NCI-H1048 (cell line): ENCODE results near the gene CHRD.

Experiments used
- DNase-seq: peaks from one replicate; lab custom pipeline; 2025; lab: John Stamatoyannopoulos, UW

CHRD gene

DNA sequence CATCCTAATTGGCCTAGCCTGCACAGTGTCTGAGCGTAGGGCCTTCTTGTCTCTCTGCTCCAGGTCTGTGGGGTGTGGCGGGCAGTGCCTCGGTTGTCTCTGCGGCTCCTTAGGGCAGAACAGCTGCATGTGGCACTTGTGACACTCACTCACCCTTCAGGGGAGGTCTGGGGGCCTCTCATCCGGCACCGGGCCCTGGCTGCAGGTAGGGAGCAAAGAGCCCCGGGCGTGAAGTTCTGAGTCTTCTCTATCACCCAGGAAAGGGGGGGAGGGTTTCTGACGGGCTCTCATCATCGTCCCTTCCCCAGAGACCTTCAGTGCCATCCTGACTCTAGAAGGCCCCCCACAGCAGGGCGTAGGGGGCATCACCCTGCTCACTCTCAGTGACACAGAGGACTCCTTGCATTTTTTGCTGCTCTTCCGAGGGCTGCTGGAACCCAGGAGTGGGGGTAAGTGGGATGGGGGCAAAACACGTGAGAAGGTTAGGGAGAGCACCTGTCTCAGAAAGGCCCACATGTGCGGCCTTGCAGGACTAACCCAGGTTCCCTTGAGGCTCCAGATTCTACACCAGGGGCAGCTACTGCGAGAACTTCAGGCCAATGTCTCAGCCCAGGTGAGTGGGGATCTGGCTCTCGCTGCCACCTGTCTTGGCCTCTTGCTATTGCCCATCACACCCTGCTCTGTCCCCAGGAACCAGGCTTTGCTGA lies 2.6 kb downstream of the CHRD start:
- no peak for DNase-seq

DNA sequence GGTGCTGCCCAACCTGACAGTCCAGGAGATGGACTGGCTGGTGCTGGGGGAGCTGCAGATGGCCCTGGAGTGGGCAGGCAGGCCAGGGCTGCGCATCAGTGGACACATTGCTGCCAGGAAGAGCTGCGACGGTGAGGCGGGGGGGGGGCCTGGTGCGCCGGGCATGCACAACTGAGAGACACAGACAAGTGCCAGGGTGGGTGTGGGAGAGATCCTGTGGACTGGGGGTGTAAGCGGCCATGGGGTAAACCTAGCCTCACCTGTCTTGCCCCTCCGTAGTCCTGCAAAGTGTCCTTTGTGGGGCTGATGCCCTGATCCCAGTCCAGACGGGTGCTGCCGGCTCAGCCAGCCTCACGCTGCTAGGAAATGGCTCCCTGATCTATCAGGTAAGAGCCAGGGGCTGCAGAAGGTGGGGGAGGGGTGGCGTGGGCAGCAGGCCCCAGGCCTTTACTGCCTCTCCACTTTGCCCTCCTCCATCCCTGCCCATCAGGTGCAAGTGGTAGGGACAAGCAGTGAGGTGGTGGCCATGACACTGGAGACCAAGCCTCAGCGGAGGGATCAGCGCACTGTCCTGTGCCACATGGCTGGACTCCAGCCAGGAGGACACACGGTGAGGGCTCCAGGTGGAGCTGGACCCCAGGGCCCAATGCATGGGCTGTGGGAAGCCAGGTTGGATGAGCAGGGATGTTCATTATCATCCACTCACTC lies 3.3 kb downstream of the CHRD start:
- no peak for DNase-seq

DNA sequence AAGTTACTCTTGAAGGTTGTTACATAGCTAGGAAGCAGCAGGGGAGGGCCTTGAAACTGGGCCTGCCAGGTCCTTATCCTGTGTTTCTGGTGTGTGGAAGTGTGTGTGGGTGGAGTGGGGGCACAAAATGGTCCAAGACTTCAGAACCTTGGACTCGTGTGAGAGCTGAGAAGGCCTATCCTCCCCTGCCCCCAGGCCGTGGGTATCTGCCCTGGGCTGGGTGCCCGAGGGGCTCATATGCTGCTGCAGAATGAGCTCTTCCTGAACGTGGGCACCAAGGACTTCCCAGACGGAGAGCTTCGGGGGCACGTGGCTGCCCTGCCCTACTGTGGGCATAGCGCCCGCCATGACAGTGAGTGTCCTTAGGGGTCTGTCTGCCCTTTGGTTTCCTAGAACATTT lies 4.5 kb downstream of the CHRD start:
- no peak for DNase-seq

DNA sequence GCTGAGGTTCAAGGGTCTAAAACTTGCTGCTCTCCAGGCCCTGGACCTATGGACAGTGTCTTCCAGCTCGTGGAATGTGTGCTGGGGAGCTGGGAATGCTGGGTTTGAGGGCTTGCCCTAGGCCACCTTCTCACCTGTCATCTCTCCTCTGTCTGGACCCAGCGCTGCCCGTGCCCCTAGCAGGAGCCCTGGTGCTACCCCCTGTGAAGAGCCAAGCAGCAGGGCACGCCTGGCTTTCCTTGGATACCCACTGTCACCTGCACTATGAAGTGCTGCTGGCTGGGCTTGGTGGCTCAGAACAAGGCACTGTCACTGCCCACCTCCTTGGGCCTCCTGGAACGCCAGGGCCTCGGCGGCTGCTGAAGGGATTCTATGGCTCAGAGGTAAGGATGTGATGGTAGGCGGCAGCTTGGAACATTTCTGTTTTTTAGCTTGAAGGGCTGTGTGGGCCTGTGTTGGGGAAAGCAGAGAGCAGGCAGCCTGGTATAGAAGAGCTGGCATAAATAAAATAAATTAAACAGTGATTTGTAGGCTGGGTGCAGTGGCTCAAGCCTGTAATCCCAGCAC lies 5.1 kb downstream of the CHRD start:
- DNase-seq = no peak

DNA sequence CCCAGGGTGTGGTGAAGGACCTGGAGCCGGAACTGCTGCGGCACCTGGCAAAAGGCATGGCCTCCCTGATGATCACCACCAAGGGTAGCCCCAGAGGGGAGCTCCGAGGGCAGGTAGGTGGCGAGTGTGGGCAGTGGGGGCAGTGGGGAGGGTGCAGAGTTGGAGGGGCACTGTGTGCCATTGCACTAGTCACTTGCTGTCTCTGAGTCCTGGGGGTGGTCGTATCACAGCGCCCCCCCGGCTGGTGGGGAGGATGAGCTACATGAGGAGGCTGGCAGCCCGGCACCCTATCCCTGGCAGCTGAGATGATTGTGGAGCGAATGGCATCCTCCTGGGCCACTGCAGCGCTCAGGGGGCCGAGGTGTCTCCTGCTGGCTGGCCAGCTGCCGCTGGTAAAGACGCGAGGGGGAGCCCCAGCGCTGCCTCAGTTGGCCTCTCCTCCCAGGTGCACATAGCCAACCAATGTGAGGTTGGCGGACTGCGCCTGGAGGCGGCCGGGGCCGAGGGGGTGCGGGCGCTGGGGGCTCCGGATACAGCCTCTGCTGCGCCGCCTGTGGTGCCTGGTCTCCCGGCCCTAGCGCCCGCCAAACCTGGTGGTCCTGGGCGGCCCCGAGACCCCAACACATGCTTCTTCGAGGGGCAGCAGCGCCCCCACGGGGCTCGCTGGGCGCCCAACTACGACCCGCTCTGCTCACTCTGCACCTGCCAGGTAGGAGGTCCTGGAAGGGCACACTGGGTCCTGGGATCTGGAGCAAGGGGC lies 6.4 kb downstream of the CHRD start:
- DNase-seq = no peak

DNA sequence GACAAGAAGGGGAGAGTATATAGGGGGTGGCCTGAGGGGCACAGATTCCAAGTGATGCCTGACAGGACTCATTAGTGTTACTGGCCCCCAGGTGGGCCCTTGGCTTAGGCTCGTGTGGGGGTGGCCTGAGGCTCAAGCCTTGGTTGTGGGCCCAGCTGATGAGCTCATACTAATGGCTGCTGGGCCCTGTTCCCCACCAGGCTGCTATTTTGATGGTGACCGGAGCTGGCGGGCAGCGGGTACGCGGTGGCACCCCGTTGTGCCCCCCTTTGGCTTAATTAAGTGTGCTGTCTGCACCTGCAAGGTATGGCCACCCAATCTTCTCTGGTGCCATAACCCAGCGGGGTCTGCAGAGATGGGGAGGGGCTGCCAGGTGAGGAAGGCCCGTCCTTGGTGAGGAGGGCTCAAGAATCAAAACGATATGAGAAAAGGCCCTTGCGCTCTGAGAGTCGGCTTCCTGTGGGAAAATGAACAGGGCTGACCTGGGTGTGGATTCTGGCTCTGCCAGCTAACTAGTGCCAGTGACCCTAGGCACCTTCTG lies 7.4 kb downstream of the CHRD start:
- DNase-seq = no peak

DNA sequence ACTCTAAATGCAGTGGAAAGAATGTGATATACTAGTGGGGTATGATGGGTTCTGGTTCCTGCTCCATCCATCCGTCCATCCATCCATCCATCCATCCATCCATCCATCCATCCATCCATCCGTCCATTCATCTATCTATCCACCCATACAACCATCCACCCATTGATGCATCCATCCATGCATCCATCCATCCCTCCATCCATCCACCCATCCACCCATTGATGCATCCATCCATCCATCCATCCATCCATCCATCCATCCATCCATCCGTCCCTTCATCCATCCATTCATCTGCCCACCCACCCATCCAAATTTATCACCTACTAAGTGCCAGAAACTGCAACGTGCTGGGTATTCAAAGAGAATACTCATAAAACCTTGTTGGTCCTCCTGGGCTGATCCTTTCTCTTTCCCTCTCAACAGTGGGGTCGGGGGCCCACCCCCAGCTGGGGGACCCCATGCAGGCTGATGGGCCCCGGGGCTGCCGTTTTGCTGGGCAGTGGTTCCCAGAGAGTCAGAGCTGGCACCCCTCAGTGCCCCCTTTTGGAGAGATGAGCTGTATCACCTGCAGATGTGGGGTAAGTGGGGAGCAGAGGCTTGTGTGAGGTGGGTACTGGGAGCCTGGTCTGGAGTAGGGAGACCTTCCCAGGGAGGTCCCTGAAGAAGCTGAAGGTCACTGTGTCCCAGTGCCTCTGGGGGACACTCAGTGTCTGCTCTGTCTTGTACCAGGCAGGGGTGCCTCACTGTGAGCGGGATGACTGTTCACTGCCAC lies 8.5 kb downstream of the CHRD start:
- DNase-seq = no peak

DNA sequence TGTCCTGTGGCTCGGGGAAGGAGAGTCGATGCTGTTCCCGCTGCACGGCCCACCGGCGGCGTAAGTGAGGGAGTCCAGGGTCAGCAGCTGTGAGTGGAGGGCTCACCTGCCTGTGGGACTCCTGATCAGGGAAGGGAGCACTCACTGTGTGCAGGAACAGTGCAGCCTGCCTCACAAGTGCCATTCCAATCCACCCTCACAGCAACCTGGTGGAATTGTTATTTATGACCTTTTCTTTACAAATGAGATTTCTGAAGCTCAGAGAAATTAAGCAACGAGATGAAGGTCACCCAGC lies 9.0 kb downstream of the CHRD start:
- DNase-seq = no peak

DNA sequence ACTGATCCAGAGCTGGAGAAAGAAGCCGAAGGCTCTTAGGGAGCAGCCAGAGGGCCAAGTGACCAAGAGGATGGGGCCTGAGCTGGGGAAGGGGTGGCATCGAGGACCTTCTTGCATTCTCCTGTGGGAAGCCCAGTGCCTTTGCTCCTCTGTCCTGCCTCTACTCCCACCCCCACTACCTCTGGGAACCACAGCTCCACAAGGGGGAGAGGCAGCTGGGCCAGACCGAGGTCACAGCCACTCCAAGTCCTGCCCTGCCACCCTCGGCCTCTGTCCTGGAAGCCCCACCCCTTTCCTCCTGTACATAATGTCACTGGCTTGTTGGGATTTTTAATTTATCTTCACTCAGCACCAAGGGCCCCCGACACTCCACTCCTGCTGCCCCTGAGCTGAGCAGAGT lies 9.5 kb downstream of the CHRD start:
- no peak for DNase-seq

DNA sequence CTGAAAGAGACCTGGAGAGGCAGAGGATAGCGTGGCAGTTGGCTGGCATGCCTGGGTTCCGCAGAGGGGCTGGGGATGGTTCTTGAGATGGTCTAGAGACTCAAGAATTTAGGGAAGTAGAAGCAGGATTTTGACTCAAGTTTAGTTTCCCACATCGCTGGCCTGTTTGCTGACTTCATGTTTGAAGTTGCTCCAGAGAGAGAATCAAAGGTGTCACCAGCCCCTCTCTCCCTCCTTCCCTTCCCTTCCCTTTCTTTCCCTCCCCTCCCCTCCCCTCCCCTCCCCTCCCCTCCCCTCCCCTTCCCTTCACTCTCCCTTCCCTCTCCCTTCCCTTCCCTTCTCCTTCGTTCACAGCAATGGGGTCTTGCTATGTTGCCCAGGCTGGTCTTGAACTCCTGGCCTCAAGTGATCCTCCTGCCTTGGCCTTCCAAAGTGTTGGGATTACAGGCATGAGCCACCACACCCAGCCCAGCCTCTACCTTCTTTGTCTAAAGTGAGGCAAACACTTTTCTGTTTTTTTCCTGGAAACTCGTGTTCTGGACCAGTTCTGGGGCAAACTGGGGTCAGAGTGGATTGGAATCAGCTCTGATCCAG lies 10.2 kb downstream of the CHRD start:
- DNase-seq = no peak

DNA sequence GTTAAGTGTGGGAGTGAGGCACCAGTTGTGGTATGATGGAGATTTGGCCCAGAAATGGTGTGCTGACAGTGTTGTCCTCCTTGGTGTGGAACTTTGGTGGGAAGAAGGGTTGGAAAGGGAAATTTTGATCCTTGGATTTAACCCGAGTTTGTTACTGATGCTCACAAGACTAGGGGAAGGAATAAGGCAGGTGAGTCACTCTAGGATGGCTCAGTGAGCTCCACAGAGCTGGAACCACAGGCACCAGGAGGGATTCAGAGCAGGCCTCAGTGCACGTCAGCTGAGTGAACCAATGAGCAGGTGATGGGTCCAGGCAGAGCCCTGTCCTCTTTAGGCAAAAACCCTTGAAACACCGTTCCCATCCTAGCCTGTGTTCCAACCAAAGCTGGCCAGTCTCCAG lies 11.4 kb downstream of the CHRD start:
- DNase-seq = no peak

DNA sequence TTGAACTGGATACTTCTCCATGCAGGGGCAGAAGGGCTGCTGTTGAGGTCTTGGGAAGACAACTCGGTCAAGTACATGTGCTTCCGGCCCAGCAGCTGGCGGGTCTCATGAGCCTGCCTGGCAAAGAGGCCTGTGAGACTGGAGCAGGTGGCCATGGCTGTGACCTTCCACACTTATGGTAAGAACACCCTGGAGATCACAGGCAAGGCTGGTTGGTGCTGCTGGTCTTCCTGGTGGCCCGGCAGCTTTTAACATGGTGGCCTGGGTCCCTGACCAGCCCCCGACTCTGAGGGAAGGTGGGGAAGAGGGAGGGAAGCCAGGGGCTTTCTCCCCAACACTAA lies 15.4 kb downstream of the CHRD start:
- DNase-seq = no peak

DNA sequence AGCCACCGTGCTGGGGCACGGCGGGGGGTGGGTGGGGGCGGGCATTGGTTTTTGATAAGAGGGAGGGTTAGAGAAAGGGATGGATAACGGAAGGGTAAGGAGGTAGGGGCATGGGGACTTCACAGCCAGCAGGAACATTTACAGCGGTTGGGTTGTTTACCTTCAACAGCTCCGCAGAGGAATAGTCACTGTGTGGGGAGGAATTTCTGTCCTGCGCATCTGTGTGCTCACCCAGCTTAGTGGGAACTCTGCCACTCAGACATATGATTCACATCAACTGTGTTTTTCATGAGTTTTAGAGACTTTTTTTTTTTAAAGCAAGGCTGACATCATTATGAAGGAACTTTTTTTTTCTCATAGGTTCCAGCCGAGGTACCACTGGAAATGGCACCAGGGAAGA lies 19.6 kb downstream of the CHRD start:
- DNase-seq = no peak

DNA sequence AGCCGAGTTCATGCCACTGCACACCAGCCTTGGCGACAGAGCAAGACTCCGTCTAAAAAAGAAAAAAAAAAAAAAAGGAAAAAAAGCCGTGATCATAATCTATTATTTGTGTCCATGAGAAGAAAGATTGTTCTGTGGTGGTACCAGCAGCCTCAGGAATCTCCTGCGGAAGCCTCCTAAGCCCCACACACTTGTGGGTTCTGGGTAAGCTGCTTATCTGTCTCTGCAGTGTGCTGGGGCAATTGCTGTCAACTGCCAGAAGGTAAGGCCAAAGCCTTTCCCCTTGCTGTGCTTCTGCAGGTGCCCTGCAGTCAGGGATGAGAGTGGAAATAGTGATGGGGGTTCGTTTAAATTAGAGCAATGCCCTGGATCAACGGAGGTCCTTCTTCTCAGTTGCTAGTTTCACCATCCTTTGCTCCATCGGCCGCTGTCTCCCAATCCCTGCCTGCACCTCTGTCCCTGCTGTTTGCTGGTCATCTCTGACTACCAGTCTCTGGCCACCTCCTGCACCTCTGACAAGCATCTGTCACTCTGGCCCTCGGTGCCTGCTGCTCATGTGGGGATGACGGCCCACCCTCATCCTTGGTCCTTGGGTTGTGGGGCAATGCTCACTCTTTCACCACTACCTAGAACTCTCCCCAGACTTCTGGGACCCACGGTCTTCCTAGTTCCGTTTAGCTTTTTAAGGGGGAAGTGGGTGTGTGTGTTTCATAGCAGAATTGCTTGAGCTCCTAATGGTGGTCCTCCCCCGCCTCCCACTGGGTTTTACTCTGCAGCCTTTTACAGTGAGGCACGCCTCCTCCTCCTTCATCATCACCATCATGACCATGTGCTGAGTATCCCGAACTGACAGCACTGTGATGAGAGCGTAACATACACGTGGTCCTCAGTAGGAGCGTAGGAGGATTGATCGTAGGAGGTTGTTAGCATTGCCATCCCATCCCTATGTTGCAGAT lies 25.5 kb downstream of the CHRD start:
- no peak for DNase-seq

DNA sequence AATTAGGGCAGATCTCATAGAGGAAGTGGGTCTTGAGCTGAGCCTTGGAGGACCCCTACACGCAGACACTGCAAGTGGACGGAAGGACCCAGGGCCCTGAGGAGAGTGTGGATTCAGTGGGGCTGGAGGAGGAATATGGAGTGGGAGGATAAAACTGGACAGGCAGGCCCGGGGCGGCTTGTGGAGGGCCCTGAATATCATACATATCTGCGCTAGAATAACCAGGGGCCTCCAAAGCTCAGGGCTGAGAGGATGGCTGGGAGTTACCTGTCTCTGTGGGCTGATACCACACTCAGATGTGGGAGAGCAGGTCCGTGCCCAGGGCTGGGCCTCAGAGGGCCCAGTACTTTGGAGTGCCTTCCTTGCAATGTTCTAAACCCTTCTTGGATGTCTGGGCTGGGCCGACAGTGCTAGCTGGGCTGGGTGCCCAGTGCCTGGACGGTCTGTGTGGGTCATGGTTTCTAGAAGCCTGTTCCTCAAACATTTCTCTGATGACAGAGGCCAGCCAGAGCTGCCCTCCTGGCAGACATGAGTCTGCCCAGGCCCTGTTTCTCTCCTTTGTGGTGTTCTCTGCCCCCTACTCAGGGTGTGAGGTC lies 29.6 kb downstream of the CHRD start:
- DNase-seq = no peak

DNA sequence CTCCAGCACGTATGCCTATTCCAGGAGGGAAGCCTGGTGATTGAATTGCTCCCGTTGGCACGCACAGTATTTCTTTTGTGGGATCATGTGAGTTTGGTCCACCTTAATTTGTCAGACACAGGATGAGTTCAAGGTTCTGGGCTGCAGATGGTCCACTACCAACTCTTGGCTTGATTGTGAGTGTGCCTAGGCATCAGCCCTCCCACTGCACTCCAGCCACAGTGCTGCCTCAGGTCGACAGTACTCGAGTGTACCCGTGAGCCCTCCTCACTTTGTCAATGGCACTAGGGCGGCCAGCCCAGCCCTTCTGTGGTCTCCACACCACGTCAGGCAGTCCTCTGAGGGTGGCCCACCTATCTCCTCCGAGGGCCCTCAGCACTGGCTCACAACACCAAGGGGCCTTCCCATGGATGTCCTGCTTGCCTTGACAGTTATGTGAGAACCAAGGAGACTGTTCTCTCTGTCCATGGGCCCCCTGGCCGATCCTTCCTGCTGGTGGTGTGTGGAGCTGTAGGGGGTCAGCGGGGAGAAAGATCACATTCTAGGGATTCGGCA lies 30.2 kb downstream of the CHRD start:
- no peak for DNase-seq

DNA sequence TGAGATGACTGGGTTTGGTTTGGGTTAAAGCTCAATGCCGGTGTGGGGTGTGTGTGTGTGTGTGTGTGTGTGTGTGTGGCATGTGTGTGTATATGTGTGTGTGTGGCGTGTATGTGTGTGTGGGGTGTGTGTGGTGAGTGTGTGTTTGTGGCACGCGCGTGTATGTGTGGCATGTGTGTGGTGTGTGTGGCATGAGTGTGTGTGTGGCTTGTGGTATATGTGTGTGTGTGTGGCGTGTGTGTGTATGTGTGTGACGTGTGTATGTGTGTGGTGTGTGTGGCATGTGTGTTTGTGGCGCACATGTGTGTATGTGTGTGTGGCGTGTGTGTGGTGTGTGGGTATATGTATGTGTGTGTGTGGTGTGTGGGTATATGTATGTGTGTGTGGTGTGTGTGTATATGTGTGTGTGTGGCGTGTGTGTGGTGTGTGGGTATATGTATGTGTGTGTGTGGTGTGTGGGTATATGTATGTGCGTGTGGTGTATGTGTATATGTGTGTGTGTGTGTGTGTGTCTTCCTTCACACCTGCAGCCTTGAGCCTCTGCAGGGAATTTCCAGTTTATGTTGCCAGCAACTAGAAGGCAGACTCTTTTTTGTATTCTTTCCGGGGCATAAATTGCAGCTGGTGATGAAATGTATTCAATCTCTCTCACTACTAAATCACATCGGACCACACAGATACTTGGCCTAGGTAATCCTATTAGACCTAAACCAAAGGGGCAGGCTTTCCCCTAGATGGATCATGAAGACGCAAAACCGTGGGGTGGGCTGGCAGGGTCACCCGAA lies 34.8 kb downstream of the CHRD start:
- no peak for DNase-seq

DNA sequence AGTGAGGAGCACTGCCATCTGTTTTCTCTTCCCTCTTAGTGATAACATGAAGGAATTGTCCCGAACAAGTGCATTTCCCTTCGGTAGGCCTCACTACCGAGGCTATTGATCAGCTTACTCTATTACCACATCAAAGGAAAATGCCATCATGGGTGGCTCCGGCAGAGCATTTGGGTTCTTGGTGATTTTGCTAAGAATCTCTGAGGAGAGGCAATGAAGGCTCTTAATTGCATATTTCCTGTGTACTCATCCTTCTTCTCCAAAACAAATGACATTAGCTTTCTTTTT lies 35.3 kb downstream of the CHRD start:
- DNase-seq = no peak

DNA sequence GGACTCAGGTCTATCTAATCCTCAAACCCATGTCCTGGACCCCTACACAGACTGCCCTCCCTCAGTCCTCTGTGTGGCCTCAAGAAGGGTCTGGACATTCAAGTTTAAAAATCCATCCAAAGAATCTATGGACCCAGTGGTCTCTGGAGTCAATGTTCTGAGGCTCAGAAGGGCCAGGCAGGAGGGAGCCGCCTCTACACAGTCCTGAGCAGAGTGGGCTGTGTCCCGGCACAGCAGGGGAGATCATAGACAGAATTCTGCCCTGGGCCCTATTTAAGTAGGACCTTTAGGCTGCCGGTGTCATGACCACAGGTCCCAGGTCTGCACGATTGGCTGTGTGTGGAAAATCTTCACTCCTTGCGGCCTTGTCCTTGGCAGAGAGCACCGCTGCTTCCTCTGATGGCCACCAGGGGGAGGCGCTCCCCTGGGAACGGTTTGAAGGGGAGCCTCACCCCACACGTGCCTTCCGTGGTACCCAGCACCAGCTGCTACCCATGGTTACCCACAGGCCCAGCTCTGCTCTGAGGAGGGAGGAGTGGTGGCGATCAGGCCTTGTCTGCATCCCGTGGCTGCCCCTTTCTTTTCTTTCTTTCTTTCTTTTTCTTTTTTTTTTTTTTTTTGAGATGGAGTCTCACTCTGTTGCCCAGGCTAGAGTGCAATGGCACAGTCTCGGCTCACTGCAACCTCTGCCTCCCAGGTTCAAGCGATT lies 37.9 kb downstream of the CHRD start:
- peak; percentile 47 for DNase-seq
